Measurements from ENCODE around the gene EIF5AL1.

Gene EIF5AL1

GRCh38 chr10:79471776-79472175 lies 40.6 kb upstream of the EIF5AL1 start:
- in situ Hi-C loops (cut with MboI; ENCODE audit: low sequenced_read_pairs, unreplicated experiment) = no loop called here
- no peak for TF ChIP-seq CTCF (IDR thresholded peaks at IDR 0.05; ENCODE audit: borderline replicate concordance, control extremely low read depth, extremely low read depth, insufficient read depth, missing control alignments)
- no peak for DNase-seq (ENCODE audit: low spot score)

GRCh38 chr10:79472449-79472848 lies 39.9 kb upstream of the EIF5AL1 start:
- no peak for DNase-seq (ENCODE audit: low spot score)
- TF ChIP-seq CTCF (IDR thresholded peaks at IDR 0.05; ENCODE audit: borderline replicate concordance, control extremely low read depth, extremely low read depth, insufficient read depth, missing control alignments) = no peak
- in situ Hi-C loops (cut with MboI; ENCODE audit: low sequenced_read_pairs, unreplicated experiment) = no loop called here

- TF ChIP-seq CTCF (IDR thresholded peaks at IDR 0.05; ENCODE audit: borderline replicate concordance, control extremely low read depth, extremely low read depth, insufficient read depth, missing control alignments) = no peak
- no peak for DNase-seq (ENCODE audit: low spot score)
- in situ Hi-C loops (cut with MboI; ENCODE audit: low sequenced_read_pairs, unreplicated experiment) = no loop called here
Measured at GRCh38 chr10:79472951-79473350, 39.4 kb upstream of the EIF5AL1 start.

- no peak for DNase-seq (ENCODE audit: low spot score)
- no peak for TF ChIP-seq CTCF (IDR thresholded peaks at IDR 0.05; ENCODE audit: borderline replicate concordance, control extremely low read depth, extremely low read depth, insufficient read depth, missing control alignments)
- in situ Hi-C loops (cut with MboI; ENCODE audit: low sequenced_read_pairs, unreplicated experiment) = no loop called here
Measured at GRCh38 chr10:79473496-79474095, 38.7 kb upstream of the EIF5AL1 start.

GRCh38 chr10:79475119-79475653 lies 37.1 kb upstream of the EIF5AL1 start:
- DNase-seq (ENCODE audit: low spot score) = no peak
- no peak for TF ChIP-seq CTCF (IDR thresholded peaks at IDR 0.05; ENCODE audit: borderline replicate concordance, control extremely low read depth, extremely low read depth, insufficient read depth, missing control alignments)
- in situ Hi-C loops (cut with MboI; ENCODE audit: low sequenced_read_pairs, unreplicated experiment) = no loop called here

GRCh38 chr10:79475877-79476276 lies 36.5 kb upstream of the EIF5AL1 start:
- no peak for DNase-seq (ENCODE audit: low spot score)
- TF ChIP-seq CTCF (IDR thresholded peaks at IDR 0.05; ENCODE audit: borderline replicate concordance, control extremely low read depth, extremely low read depth, insufficient read depth, missing control alignments) = no peak

More at GRCh38 chr10:79475877-79476276, 36.5 kb upstream of the EIF5AL1 start:
- in situ Hi-C loops (cut with MboI; ENCODE audit: low sequenced_read_pairs, unreplicated experiment) = no loop called here

All from GM13976 (cell line).